ENCODE data around the gene DLEC1.
"Not testable (repeated sequence)": the region's sequence is repeated elsewhere in the genome, so short reads cannot be mapped to it uniquely, and the experiment has no call there.

The DLEC1 gene

GRCh38 chr3:38070013-38070412 is 31.0 kb downstream of the DLEC1 start:
- H3K36me3 Mint-ChIP-seq (ENCODE audit: low read depth) = peaks cover 5% of the 10 kb centered on the region

DNA sequence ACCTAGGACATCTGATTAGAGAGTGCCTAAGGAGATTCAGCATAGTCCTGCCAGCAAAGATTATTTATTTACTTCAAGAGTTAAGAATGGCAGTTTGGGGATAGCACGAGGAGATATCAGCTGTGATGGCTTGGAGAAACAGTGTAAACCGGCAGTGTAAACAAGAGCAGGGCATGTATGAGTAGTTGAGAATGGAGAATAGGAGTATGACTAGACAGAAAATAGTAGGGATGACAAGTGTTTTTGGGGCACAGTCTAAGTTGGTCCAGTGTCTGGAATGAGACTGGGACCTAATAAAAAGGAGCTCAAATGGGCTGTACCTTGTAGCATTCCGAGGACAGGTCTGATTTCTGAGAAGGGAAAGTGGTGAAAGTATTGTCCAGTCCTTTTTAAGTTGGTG is 38.1 kb downstream of the DLEC1 start:
- H3K27ac Mint-ChIP-seq; H3K4me1 Mint-ChIP-seq; H3K36me3 Mint-ChIP-seq (ENCODE audit: low read depth); H3K4me3 Mint-ChIP-seq; H3K27me3 Mint-ChIP-seq (ENCODE audit: low read depth, poor library complexity); DNase-seq: not testable (repeated sequence)
- peaks cover 35% of the 10 kb centered on the region for H3K9me3 Mint-ChIP-seq

More at GRCh38 chr3:38070013-38070412, 31.0 kb downstream of the DLEC1 start:
- Mint-ChIP-seq H3K4me3 (no peak overlapping the region), H3K9me3 (peaks cover 21% of the 10 kb centered on the region), H3K27me3 (ENCODE audit: low read depth, poor library complexity) (no peaks in the 10 kb centered on the region), H3K27ac (no peak overlapping the region), H3K4me1 (no peaks in the 10 kb centered on the region)
- no peak for DNase-seq
- no peak for TF ChIP-seq CTCF (IDR thresholded peaks at IDR 0.05)

- peaks cover 30% of the 10 kb centered on the region for H3K27me3 Mint-ChIP-seq (ENCODE audit: low read depth, poor library complexity)
- H3K4me1 Mint-ChIP-seq = not testable (repeated sequence)
Measured at GRCh38 chr3:38082296-38082695, 43.3 kb downstream of the DLEC1 start.

GRCh38 chr3:38083254-38083653 is 44.2 kb downstream of the DLEC1 start:
- DNase-seq, H3K4me3 Mint-ChIP-seq, H3K4me1 Mint-ChIP-seq, H3K27ac Mint-ChIP-seq: not testable (repeated sequence)
- Mint-ChIP-seq H3K27me3 (ENCODE audit: low read depth, poor library complexity) (peaks cover 29% of the 10 kb centered on the region), H3K36me3 (ENCODE audit: low read depth) (peaks cover 14% of the 10 kb centered on the region), H3K9me3 (peaks cover 43% of the 10 kb centered on the region)

More at GRCh38 chr3:38082296-38082695, 43.3 kb downstream of the DLEC1 start:
- not testable (repeated sequence) for H3K27ac Mint-ChIP-seq, H3K4me3 Mint-ChIP-seq, DNase-seq
- Mint-ChIP-seq H3K36me3 (ENCODE audit: low read depth) (peaks cover 14% of the 10 kb centered on the region), H3K9me3 (peaks cover 41% of the 10 kb centered on the region)

GRCh38 chr3:38083871-38084333 is 44.9 kb downstream of the DLEC1 start:
- DNase-seq = no peak
- Mint-ChIP-seq H3K4me3 (no peak overlapping the region), H3K27me3 (ENCODE audit: low read depth, poor library complexity) (peaks cover 33% of the 10 kb centered on the region), H3K9me3 (peaks cover 45% of the 10 kb centered on the region), H3K36me3 (ENCODE audit: low read depth) (peaks cover 14% of the 10 kb centered on the region), H3K4me1 (no peaks in the 10 kb centered on the region), H3K27ac (no peak overlapping the region)
- TF ChIP-seq CTCF (IDR thresholded peaks at IDR 0.05) = no peak

DNA sequence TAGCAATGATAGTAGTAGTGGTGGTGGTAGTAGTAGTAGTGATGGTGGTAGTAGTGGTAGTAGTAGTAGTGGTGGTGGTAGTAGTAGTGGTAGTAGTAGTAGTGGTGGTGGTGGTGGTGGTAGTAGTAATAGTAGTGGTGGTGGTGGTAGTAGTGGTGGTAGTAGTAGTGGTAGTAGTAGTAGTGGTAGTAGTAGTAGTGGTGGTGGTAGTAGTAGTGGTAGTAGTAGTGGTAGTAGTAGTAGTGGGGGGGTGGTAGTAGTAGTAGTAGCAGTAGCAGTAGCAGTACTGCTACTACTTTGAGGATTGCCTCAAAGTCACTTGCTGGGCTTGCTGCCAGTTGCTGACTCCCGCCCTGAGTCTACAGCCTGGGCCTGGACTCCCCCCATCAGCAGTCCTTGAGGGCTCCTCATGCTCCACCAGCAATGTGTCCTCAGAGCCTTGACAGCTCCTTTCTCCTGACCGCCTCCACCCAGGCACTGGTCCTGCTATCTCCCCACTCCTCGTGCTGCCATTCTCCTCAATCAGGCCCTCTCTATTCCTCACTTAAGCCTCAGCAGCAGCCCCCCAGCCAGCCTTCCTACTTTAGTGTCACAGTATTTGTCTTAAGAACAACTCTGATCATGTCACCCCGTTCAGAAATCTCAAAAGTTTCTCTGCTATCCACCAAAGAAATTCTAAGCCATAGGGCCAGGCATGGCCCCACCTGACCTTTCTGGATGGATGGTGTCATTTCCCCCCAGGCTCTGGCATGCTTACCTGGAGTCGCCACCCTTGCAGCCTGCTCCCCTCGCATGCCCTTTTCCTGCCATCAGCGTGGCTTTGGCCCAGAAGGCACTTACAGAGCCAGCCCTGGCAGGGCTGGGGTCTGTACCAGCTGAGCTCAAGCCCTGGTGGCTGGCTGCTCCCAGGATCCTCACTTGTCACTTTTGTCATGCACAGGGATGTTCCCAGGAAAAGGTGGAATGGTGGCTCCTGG is 45.6 kb downstream of the DLEC1 start:
- DNase-seq = peak; percentile 27
- H3K4me1 Mint-ChIP-seq = no peaks in the 10 kb centered on the region
- H3K4me3 Mint-ChIP-seq = no peak overlapping the region
- peaks cover 39% of the 10 kb centered on the region for H3K27me3 Mint-ChIP-seq (ENCODE audit: low read depth, poor library complexity)
- peaks cover 14% of the 10 kb centered on the region for H3K36me3 Mint-ChIP-seq (ENCODE audit: low read depth)
- TF ChIP-seq CTCF (IDR thresholded peaks at IDR 0.05) = no peak
- peaks cover 44% of the 10 kb centered on the region for H3K9me3 Mint-ChIP-seq
- H3K27ac Mint-ChIP-seq = peak overlapping the region; percentile 89

DNA sequence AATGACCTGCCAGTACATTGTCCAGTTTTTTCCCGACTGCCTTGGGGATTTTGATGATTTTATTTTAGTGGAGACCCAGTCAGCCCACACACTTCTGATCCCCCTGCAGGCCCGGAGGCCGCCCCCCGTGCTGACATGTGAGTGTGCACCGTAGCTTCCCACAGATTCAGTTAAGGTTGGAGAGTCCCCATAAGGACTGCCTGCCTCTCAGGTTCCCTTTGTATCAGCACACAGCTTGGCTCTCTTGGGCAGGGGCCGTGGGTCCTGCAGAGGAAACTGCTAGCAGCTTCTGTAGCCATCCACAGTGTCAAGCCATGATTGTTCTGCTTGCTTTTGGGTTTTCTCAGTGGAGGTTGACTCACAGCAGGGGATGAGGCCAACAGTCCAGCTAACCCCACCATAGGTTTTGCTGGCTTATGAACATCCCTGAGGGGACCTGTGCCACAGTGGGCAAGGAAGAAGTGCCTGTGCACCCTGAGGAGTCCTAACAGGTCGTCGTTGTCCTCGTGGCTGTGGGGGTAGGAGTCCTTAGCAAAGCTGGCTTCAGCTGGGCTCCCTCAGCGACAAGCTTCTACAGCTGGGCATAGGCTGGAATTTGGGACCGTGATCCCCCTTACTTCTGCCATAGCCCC is 46.4 kb downstream of the DLEC1 start:
- peaks cover 11% of the 10 kb centered on the region for H3K36me3 Mint-ChIP-seq (ENCODE audit: low read depth)
- H3K4me3 Mint-ChIP-seq = no peak overlapping the region
- H3K27me3 Mint-ChIP-seq (ENCODE audit: low read depth, poor library complexity) = peaks cover 44% of the 10 kb centered on the region
- no peak for DNase-seq
- peaks cover 36% of the 10 kb centered on the region for H3K9me3 Mint-ChIP-seq
- TF ChIP-seq CTCF (IDR thresholded peaks at IDR 0.05) = no peak
- H3K27ac Mint-ChIP-seq = no peak overlapping the region
- H3K4me1 Mint-ChIP-seq = no peaks in the 10 kb centered on the region

All from nephron progenitor cell (in vitro differentiated cells).